Gastrocnemius medialis (tissue), 4 donors: Measurements from ENCODE around the gene UNK.
A peak's percentile ranks its signal among the peaks of the same experiment; 100 is the strongest.

Experiments
- CTCF ChIP-seq, 5 experiments: fragments of 450-650 bp in 3 of 5; fragments of 200-600 bp in 2 of 5; sonication (generic) in 2 of 5; IDR thresholded peaks in 4 of 5; conservative IDR thresholded peaks in 1 of 5; 1 replicate in 4 of 5; 2 replicates in 1 of 5; pipeline ENCODE4 v1.5.1; 2016 to 2019; ENCODE audit warnings: antibody characterized with exemption in 5 of 5, mild to moderate bottlenecking in 3 of 5, moderate library complexity in 3 of 5
- POLR2A ChIP-seq, 2 donors: fragments of 450-650 bp; IDR thresholded peaks; one replicate each; pipeline ENCODE4 v1.6.1; 2017; ENCODE audit warnings: antibody characterized with exemption in 2 of 2, mild to moderate bottlenecking in 2 of 2, moderate library complexity in 2 of 2

GRCh38 chr17:75764711-75765421 lies 19.7 kb upstream of the UNK start, which contains the start of gene GALK1:
- TF ChIP-seq CTCF (IDR thresholded peaks at IDR 0.05 in 4 of 5, conservative IDR thresholded peaks at IDR 0.05 in 1 of 5) (peak; percentile 13 to 81 (median 69)), POLR2A (IDR thresholded peaks at IDR 0.05) (peak; percentile 30 to 59)
